Ectodermal cell (in vitro differentiated cells): ENCODE measurements around the gene SEC22A.

Source experiments
- H3K27ac ChIP-seq: 2 replicates; pipeline ENCODE4 v1.7.0; 2013; ENCODE audit warnings: mild to moderate bottlenecking, low read depth, low read length; ENCODE audit not compliant: insufficient read depth, poor library complexity, severe bottlenecking
- H3K27me3 ChIP-seq: 2 replicates; pipeline ENCODE4 v1.7.0; 2013; ENCODE audit warnings: mild to moderate bottlenecking, low read length; ENCODE audit not compliant: insufficient read depth, control insufficient read depth, poor library complexity, severe bottlenecking
- H3K36me3 ChIP-seq: one replicate; pipeline ENCODE4 v1.7.0; 2013; ENCODE audit warnings: low read length; ENCODE audit not compliant: control insufficient read depth, insufficient read depth
- H3K4me1 ChIP-seq: one replicate; pipeline ENCODE4 v1.7.0; 2013; ENCODE audit warnings: low read length; ENCODE audit not compliant: control insufficient read depth, insufficient read depth
- H3K4me3 ChIP-seq: 2 replicates; pipeline ENCODE4 v1.7.0; 2013; ENCODE audit warnings: low read depth, low read length, control low read depth; ENCODE audit not compliant: insufficient read depth
- H3K9me3 ChIP-seq: 2 replicates; pipeline ENCODE4 v1.7.0; 2013; ENCODE audit warnings: mild to moderate bottlenecking, low read length, moderate library complexity; ENCODE audit not compliant: control insufficient read depth
- WGBS, 2 experiments: methylation state at CpG; one replicate each; pipeline ENCODE4 v1.1.7; 2013; ENCODE audit warnings: missing lambda C conversion rate in 2 of 2; 5-methylcytosine and 5-hydroxymethylcytosine counted together

The SEC22A gene

GRCh38 chr3:123277106-123277505 lies 75.4 kb downstream of the SEC22A start:
- WGBS, 2 experiments, result 88 to 91% methylated on average over 6 of the region's 6 CpGs
- Histone ChIP-seq H3K9me3 (no peaks in the 10 kb centered on the region), H3K4me3 (no peak overlapping the region), H3K27ac (no peak overlapping the region), H3K27me3 (no peaks in the 10 kb centered on the region), H3K4me1 (no peaks in the 10 kb centered on the region), H3K36me3 (no peaks in the 10 kb centered on the region)

GRCh38 chr3:123278446-123278845 lies 76.7 kb downstream of the SEC22A start:
- H3K9me3 ChIP-seq, result no peaks in the 10 kb centered on the region
- H3K36me3 ChIP-seq, result no peaks in the 10 kb centered on the region
- H3K27ac ChIP-seq, result no peak overlapping the region
- 90 to 91% methylated on average over 5 of the region's 5 CpGs for WGBS, 2 experiments
- H3K4me1 ChIP-seq, result no peaks in the 10 kb centered on the region
- H3K27me3 ChIP-seq, result no peaks in the 10 kb centered on the region
- no peak overlapping the region for H3K4me3 ChIP-seq

GRCh38 chr3:123279121-123279520 lies 77.4 kb downstream of the SEC22A start:
- H3K9me3 ChIP-seq, result no peaks in the 10 kb centered on the region
- no peaks in the 10 kb centered on the region for H3K27me3 ChIP-seq
- no peak overlapping the region for H3K4me3 ChIP-seq
- no peak overlapping the region for H3K27ac ChIP-seq
- H3K36me3 ChIP-seq, result no peaks in the 10 kb centered on the region
- WGBS, 2 experiments, result 83 to 91% methylated on average over 7 of the region's 7 CpGs
- H3K4me1 ChIP-seq, result no peaks in the 10 kb centered on the region

- H3K27me3 ChIP-seq, result no peaks in the 10 kb centered on the region
- no peaks in the 10 kb centered on the region for H3K9me3 ChIP-seq
- H3K4me3 ChIP-seq, result no peak overlapping the region
- WGBS, 2 experiments, result 73 to 78% methylated on average over 3 of the region's 3 CpGs
- no peaks in the 10 kb centered on the region for H3K4me1 ChIP-seq
- no peak overlapping the region for H3K27ac ChIP-seq
- H3K36me3 ChIP-seq, result no peaks in the 10 kb centered on the region
Observed at GRCh38 chr3:123281406-123281805, 79.7 kb downstream of the SEC22A start.

GRCh38 chr3:123281929-123282328 lies 80.2 kb downstream of the SEC22A start:
- no peak overlapping the region for H3K4me3 ChIP-seq
- 91 to 98% methylated on average over 2 of the region's 2 CpGs for WGBS, 2 experiments
- H3K9me3 ChIP-seq, result no peaks in the 10 kb centered on the region
- H3K27ac ChIP-seq, result no peak overlapping the region
- H3K36me3 ChIP-seq, result no peaks in the 10 kb centered on the region
- H3K4me1 ChIP-seq, result no peaks in the 10 kb centered on the region
- no peaks in the 10 kb centered on the region for H3K27me3 ChIP-seq

- Histone ChIP-seq H3K27me3 (no peaks in the 10 kb centered on the region), H3K9me3 (no peaks in the 10 kb centered on the region), H3K36me3 (no peaks in the 10 kb centered on the region), H3K4me1 (no peaks in the 10 kb centered on the region), H3K4me3 (no peak overlapping the region), H3K27ac (no peak overlapping the region)
- 79 to 80% methylated on average over 8 of the region's 8 CpGs for WGBS, 2 experiments
Observed at GRCh38 chr3:123282461-123282860, 80.7 kb downstream of the SEC22A start.

GRCh38 chr3:123283074-123283473 lies 81.3 kb downstream of the SEC22A start:
- WGBS, 2 experiments, result 92% methylated on average over 9 of the region's 9 CpGs
- H3K9me3 ChIP-seq, result no peaks in the 10 kb centered on the region
- no peaks in the 10 kb centered on the region for H3K36me3 ChIP-seq
- H3K4me1 ChIP-seq, result no peaks in the 10 kb centered on the region
- no peak overlapping the region for H3K4me3 ChIP-seq
- no peak overlapping the region for H3K27ac ChIP-seq
- H3K27me3 ChIP-seq, result no peaks in the 10 kb centered on the region

- no peaks in the 10 kb centered on the region for H3K36me3 ChIP-seq
- H3K27me3 ChIP-seq, result no peaks in the 10 kb centered on the region
- WGBS, 2 experiments, result 94 to 95% methylated on average over 15 to 16 of the region's 17 CpGs
- H3K9me3 ChIP-seq, result no peaks in the 10 kb centered on the region
- H3K4me3 ChIP-seq, result no peak overlapping the region
- H3K27ac ChIP-seq, result no peak overlapping the region
- H3K4me1 ChIP-seq, result no peaks in the 10 kb centered on the region
Observed at GRCh38 chr3:123283657-123284398, 82.1 kb downstream of the SEC22A start.

GRCh38 chr3:123284399-123285010 lies 82.8 kb downstream of the SEC22A start:
- Histone ChIP-seq H3K4me1 (no peaks in the 10 kb centered on the region), H3K27me3 (no peaks in the 10 kb centered on the region), H3K36me3 (no peaks in the 10 kb centered on the region), H3K27ac (no peak overlapping the region), H3K4me3 (no peak overlapping the region), H3K9me3 (no peaks in the 10 kb centered on the region)
- whole genome bisulfite sequencing, 2 experiments, result 94 to 95% methylated on average over 18 of the region's 18 CpGs

GRCh38 chr3:123285066-123285465 lies 83.3 kb downstream of the SEC22A start:
- 85 to 88% methylated on average over 9 of the region's 9 CpGs for WGBS, 2 experiments

More at GRCh38 chr3:123285066-123285465, 83.3 kb downstream of the SEC22A start:
- no peaks in the 10 kb centered on the region for H3K36me3 ChIP-seq
- no peak overlapping the region for H3K27ac ChIP-seq
- H3K27me3 ChIP-seq, result no peaks in the 10 kb centered on the region
- H3K9me3 ChIP-seq, result no peaks in the 10 kb centered on the region
- H3K4me3 ChIP-seq, result no peak overlapping the region
- H3K4me1 ChIP-seq, result no peaks in the 10 kb centered on the region
